ENCODE data around the gene LRRC52.
A peak's percentile ranks its signal among the peaks of the same experiment; 100 is the strongest.

The LRRC52 gene

GRCh38 chr1:165595246-165595938, 51.6 kb downstream of the LRRC52 start:
- Histone ChIP-seq H3K56ac (ENCODE audit: low read length) (no peak overlapping the region), H2BK15ac (replicated peaks; ENCODE audit: low read depth) (no peak overlapping the region), H3K4ac (ENCODE audit: low read depth, low read length) (no peak overlapping the region), H3K79me1 (ENCODE audit: low read length) (no peaks in the 10 kb centered on the region), H2BK5ac (ENCODE audit: low read length) (no peak overlapping the region), H3K79me2 (ENCODE audit: control insufficient read depth, insufficient read depth, low read length) (no peaks in the 10 kb centered on the region), H3K18ac (ENCODE audit: low read length) (no peak overlapping the region), H2AK5ac (ENCODE audit: low read length) (no peak overlapping the region), H3K36me3 (ENCODE audit: control insufficient read depth, insufficient read depth, low read length) (no peaks in the 10 kb centered on the region), H3K27me3 (ENCODE audit: insufficient read depth, low read length, poor library complexity) (no peaks in the 10 kb centered on the region), H4K8ac (ENCODE audit: low read depth, low read length) (no peak overlapping the region), H3K27ac (ENCODE audit: low read depth, low read length) (no peak overlapping the region), H3K4me3 (ENCODE audit: low read length) (no peak overlapping the region), H3K4me1 (ENCODE audit: control insufficient read depth, low read depth, low read length) (peaks cover 2% of the 10 kb centered on the region), H2BK120ac (ENCODE audit: low read depth, low read length) (no peak overlapping the region), H3K23ac (ENCODE audit: low read length) (no peak overlapping the region), H3K4me2 (ENCODE audit: low read length) (no peak overlapping the region), H3K9ac (ENCODE audit: low read length) (no peak overlapping the region), H4K5ac (ENCODE audit: low read length) (no peak overlapping the region)
- WGBS (ENCODE audit: extremely low coverage, insufficient coverage, low lambda C conversion rate): no CpG with 5 or more reads among the region's 1 CpG
- no peak for DNase-seq

DNA sequence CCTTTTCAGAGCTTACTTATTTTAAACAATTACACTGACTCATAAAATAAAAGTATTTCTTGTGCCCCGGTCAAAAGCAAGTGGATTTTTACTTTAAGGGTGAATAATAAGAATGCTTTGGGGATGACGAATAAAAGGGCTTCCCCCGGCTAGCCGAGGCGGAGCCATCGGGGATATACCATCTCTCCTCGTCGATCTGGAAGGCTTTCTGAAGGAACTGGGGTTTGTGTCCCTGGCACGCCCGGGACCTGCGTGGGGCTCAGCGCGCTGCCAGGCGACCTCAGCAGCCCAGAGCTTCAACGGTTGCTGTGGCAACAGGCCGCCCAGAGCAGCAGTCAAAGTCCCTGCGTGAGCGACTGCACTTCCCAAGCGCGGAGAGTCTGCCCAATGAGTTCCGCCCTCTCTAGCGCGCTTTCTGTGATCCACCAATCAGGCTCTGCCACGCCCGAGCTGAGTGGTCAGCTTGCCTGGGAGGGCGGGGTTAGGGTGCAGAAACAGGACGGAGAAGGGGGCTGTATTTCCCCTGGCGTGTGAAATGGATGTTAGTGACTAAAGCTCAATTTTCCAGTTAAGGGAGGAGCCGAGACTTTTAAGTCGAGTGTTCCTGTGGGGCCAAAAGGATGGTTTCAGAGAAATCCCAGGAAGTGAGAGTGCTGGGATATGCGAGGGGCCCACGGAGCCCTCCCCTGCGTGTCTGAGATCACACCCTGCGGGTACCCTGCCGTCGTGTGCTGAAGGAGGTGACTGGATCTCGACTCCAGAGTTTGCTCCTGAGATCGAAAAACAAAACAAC, 54.3 kb downstream of the LRRC52 start:
- H3K27me3 ChIP-seq (ENCODE audit: insufficient read depth, low read length, poor library complexity): no peaks in the 10 kb centered on the region
- peak overlapping the region; percentile 16 for H3K27ac ChIP-seq (ENCODE audit: low read depth, low read length)
- peak overlapping the region; percentile 63 for H3K4ac ChIP-seq (ENCODE audit: low read depth, low read length)
- no peaks in the 10 kb centered on the region for H3K79me2 ChIP-seq (ENCODE audit: control insufficient read depth, insufficient read depth, low read length)
- H4K8ac ChIP-seq (ENCODE audit: low read depth, low read length): no peak overlapping the region
- H2BK15ac ChIP-seq (replicated peaks; ENCODE audit: low read depth): no peak overlapping the region
- H2BK120ac ChIP-seq (ENCODE audit: low read depth, low read length): no peak overlapping the region
- H3K4me2 ChIP-seq (ENCODE audit: low read length): peak overlapping the region; percentile 92
- no CpG with 5 or more reads among the region's 38 CpGs for WGBS (ENCODE audit: extremely low coverage, insufficient coverage, low lambda C conversion rate)
- peak; percentile 98 for DNase-seq
- no peaks in the 10 kb centered on the region for H3K79me1 ChIP-seq (ENCODE audit: low read length)
- peak overlapping the region; percentile 69 for H2BK5ac ChIP-seq (ENCODE audit: low read length)
- no peak overlapping the region for H3K23ac ChIP-seq (ENCODE audit: low read length)
- H3K36me3 ChIP-seq (ENCODE audit: control insufficient read depth, insufficient read depth, low read length): no peaks in the 10 kb centered on the region
- peak overlapping the region; percentile 91 for H3K9ac ChIP-seq (ENCODE audit: low read length)
- peak overlapping the region; percentile 21 for H4K5ac ChIP-seq (ENCODE audit: low read length)
- H3K4me1 ChIP-seq (ENCODE audit: control insufficient read depth, low read depth, low read length): peaks cover 2% of the 10 kb centered on the region
- H2AK5ac ChIP-seq (ENCODE audit: low read length): no peak overlapping the region
- H3K56ac ChIP-seq (ENCODE audit: low read length): peak overlapping the region; percentile 94
- H3K18ac ChIP-seq (ENCODE audit: low read length): peak overlapping the region; percentile 85
- peak overlapping the region; percentile 68 for H3K4me3 ChIP-seq (ENCODE audit: low read length)

DNA sequence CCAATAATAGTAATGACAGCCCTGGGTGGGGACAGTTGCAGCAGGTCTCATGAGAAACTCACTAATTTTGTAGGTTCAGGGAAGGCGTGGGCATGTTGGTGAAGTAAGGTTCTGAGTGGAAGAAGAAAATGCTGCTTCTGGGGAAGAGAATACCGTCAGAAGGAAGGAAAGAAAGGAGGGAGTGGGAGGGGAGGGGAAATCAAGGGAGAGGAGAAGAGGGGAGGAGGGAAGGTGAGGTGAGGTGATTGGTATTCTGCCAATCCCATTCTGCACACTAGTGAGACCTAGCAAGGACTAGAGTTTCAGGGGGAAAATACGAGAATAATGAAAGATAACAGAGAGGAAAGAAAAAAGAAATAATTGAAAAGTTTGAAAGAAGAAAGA, 54.9 kb downstream of the LRRC52 start:
- peak overlapping the region; percentile 69 for H2BK5ac ChIP-seq (ENCODE audit: low read length)
- H3K23ac ChIP-seq (ENCODE audit: low read length): peak overlapping the region; percentile 50
- H3K4me3 ChIP-seq (ENCODE audit: low read length): peak overlapping the region; percentile 68
- H3K4me2 ChIP-seq (ENCODE audit: low read length): peak overlapping the region; percentile 92
- peak overlapping the region; percentile 94 for H3K56ac ChIP-seq (ENCODE audit: low read length)
- peak overlapping the region; percentile 16 for H3K27ac ChIP-seq (ENCODE audit: low read depth, low read length)
- peaks cover 2% of the 10 kb centered on the region for H3K4me1 ChIP-seq (ENCODE audit: control insufficient read depth, low read depth, low read length)
- no peak overlapping the region for H4K8ac ChIP-seq (ENCODE audit: low read depth, low read length)
- peak overlapping the region; percentile 91 for H3K9ac ChIP-seq (ENCODE audit: low read length)
- peak overlapping the region; percentile 63 for H3K4ac ChIP-seq (ENCODE audit: low read depth, low read length)
- WGBS (ENCODE audit: extremely low coverage, insufficient coverage, low lambda C conversion rate): no CpG with 5 or more reads among the region's 3 CpGs
- peak overlapping the region; percentile 21 for H4K5ac ChIP-seq (ENCODE audit: low read length)
- DNase-seq: peak; percentile 70
- no peaks in the 10 kb centered on the region for H3K36me3 ChIP-seq (ENCODE audit: control insufficient read depth, insufficient read depth, low read length)
- H2BK15ac ChIP-seq (replicated peaks; ENCODE audit: low read depth): no peak overlapping the region
- no peaks in the 10 kb centered on the region for H3K79me1 ChIP-seq (ENCODE audit: low read length)
- no peaks in the 10 kb centered on the region for H3K27me3 ChIP-seq (ENCODE audit: insufficient read depth, low read length, poor library complexity)
- no peak overlapping the region for H2BK120ac ChIP-seq (ENCODE audit: low read depth, low read length)
- H3K79me2 ChIP-seq (ENCODE audit: control insufficient read depth, insufficient read depth, low read length): no peaks in the 10 kb centered on the region
- no peak overlapping the region for H2AK5ac ChIP-seq (ENCODE audit: low read length)
- peak overlapping the region; percentile 85 for H3K18ac ChIP-seq (ENCODE audit: low read length)

DNA sequence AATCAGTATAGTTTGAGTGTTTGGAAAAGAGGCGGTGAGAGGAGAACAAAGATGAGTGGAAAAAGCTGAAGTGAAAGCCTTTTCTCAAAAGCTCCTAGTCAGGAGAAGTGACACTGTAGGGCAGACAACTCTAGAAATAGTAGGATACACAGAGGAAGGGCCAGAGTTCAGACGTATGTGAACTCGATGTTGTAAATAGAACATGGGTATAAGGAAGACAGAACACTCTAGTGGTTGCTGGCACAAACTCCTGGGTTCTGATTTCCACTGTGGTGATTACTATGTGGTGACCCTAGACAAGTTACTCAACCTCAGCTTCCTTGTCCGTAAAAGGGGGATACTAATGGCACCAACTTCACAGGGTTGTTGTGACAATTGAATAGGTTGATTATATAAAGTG, 57.0 kb downstream of the LRRC52 start:
- Histone ChIP-seq H3K4ac (ENCODE audit: low read depth, low read length) (no peak overlapping the region), H2BK15ac (replicated peaks; ENCODE audit: low read depth) (no peak overlapping the region), H3K9ac (ENCODE audit: low read length) (no peak overlapping the region), H3K4me2 (ENCODE audit: low read length) (no peak overlapping the region), H3K4me3 (ENCODE audit: low read length) (no peak overlapping the region), H3K56ac (ENCODE audit: low read length) (no peak overlapping the region), H3K23ac (ENCODE audit: low read length) (no peak overlapping the region), H2BK120ac (ENCODE audit: low read depth, low read length) (no peak overlapping the region), H2BK5ac (ENCODE audit: low read length) (no peak overlapping the region), H3K4me1 (ENCODE audit: control insufficient read depth, low read depth, low read length) (peaks cover 2% of the 10 kb centered on the region), H4K8ac (ENCODE audit: low read depth, low read length) (no peak overlapping the region), H3K27me3 (ENCODE audit: insufficient read depth, low read length, poor library complexity) (no peaks in the 10 kb centered on the region), H3K18ac (ENCODE audit: low read length) (no peak overlapping the region), H3K79me1 (ENCODE audit: low read length) (no peaks in the 10 kb centered on the region), H4K5ac (ENCODE audit: low read length) (no peak overlapping the region), H3K36me3 (ENCODE audit: control insufficient read depth, insufficient read depth, low read length) (no peaks in the 10 kb centered on the region), H2AK5ac (ENCODE audit: low read length) (no peak overlapping the region), H3K79me2 (ENCODE audit: control insufficient read depth, insufficient read depth, low read length) (no peaks in the 10 kb centered on the region), H3K27ac (ENCODE audit: low read depth, low read length) (no peak overlapping the region)
- DNase-seq: no peak
- no CpG with 5 or more reads among the region's 4 CpGs for WGBS (ENCODE audit: extremely low coverage, insufficient coverage, low lambda C conversion rate)

DNA sequence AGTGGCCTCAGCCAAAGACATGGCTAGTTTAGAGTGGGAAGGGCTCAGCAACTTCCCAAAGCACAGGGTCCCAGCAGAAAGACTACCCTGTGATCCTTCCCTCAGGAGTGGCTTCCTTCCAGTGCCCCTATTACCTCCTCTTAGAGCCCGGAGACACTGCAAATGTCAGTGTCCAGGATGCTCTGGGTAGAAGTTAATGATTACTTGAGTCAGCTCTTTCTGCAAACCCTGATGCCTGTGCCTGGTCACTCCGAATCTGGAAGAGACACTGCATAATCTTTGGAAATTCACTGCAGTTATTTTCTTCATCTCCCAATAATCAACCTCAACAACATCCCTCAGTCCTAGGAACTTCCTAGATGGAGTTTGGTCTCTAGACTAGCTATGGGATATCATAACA, 60.0 kb downstream of the LRRC52 start:
- Histone ChIP-seq H3K4ac (ENCODE audit: low read depth, low read length) (no peak overlapping the region), H3K56ac (ENCODE audit: low read length) (no peak overlapping the region), H2AK5ac (ENCODE audit: low read length) (no peak overlapping the region), H3K4me2 (ENCODE audit: low read length) (no peak overlapping the region), H3K27me3 (ENCODE audit: insufficient read depth, low read length, poor library complexity) (no peaks in the 10 kb centered on the region), H3K27ac (ENCODE audit: low read depth, low read length) (no peak overlapping the region), H4K5ac (ENCODE audit: low read length) (no peak overlapping the region), H3K79me1 (ENCODE audit: low read length) (no peaks in the 10 kb centered on the region), H3K4me1 (ENCODE audit: control insufficient read depth, low read depth, low read length) (no peaks in the 10 kb centered on the region), H2BK5ac (ENCODE audit: low read length) (no peak overlapping the region), H2BK120ac (ENCODE audit: low read depth, low read length) (no peak overlapping the region), H3K79me2 (ENCODE audit: control insufficient read depth, insufficient read depth, low read length) (no peaks in the 10 kb centered on the region), H3K23ac (ENCODE audit: low read length) (no peak overlapping the region), H3K36me3 (ENCODE audit: control insufficient read depth, insufficient read depth, low read length) (no peaks in the 10 kb centered on the region), H4K8ac (ENCODE audit: low read depth, low read length) (no peak overlapping the region), H3K9ac (ENCODE audit: low read length) (no peak overlapping the region), H3K18ac (ENCODE audit: low read length) (no peak overlapping the region), H3K4me3 (ENCODE audit: low read length) (no peak overlapping the region), H2BK15ac (replicated peaks; ENCODE audit: low read depth) (no peak overlapping the region)
- no CpG with 5 or more reads among the region's 2 CpGs for WGBS (ENCODE audit: extremely low coverage, insufficient coverage, low lambda C conversion rate)
- no peak for DNase-seq
